HEK293T (cell line): ENCODE data around the gene LRRC57.
A peak's percentile ranks its signal among the peaks of the same experiment; 100 is the strongest.

Source experiments
- CTCF ChIA-PET: fragments of 350-600 bp; formaldehyde crosslinking; extraction: SDS; loops from one replicate; lab custom pipeline; 2021; ENCODE audit warnings: antibody characterized with exemption, inconsistent platforms; lab: Yijun Ruan, JAX
- POLR2A ChIA-PET: fragments of 350-600 bp; formaldehyde crosslinking; extraction: SDS; loops from one replicate; lab custom pipeline; 2020; ENCODE audit warnings: antibody characterized with exemption, inconsistent platforms; lab: Yijun Ruan, JAX
- DNase-seq: peaks from one replicate; pipeline ENCODE4 v3.0.0; 2012; ENCODE audit warnings: mixed read lengths; ENCODE audit errors: extremely low spot score
- ARNT ChIP-seq: fragments of 450-650 bp; IDR thresholded peaks from 2 replicates; pipeline ENCODE4 v1.6.1; 2017; ENCODE audit warnings: mild to moderate bottlenecking
- BHLHE40 ChIP-seq: fragments of 450-650 bp; IDR thresholded peaks from 2 replicates; pipeline ENCODE4 v1.6.1; 2016; ENCODE audit warnings: mild to moderate bottlenecking, moderate library complexity, borderline replicate concordance
- CTBP1 ChIP-seq: fragments of 450-650 bp; IDR thresholded peaks from 2 replicates; pipeline ENCODE4 v1.6.1; 2016; ENCODE audit warnings: borderline replicate concordance
- ELF4 ChIP-seq: fragments of 450-650 bp; IDR thresholded peaks from 2 replicates; pipeline ENCODE4 v1.6.1; 2017; ENCODE audit warnings: antibody characterized with exemption
- FOXA1 ChIP-seq: fragments of 450-650 bp; IDR thresholded peaks from 2 replicates; pipeline ENCODE4 v1.6.1; 2016; ENCODE audit warnings: mild to moderate bottlenecking
- FOXK2 ChIP-seq: fragments of 450-650 bp; IDR thresholded peaks from 2 replicates; pipeline ENCODE4 v1.6.1; 2016; ENCODE audit warnings: mild to moderate bottlenecking
- FOXM1 ChIP-seq: fragments of 450-650 bp; IDR thresholded peaks from 2 replicates; pipeline ENCODE4 v1.6.1; 2017; ENCODE audit warnings: mild to moderate bottlenecking, borderline replicate concordance
- HDGF ChIP-seq: fragments of 450-650 bp; IDR thresholded peaks from 2 replicates; pipeline ENCODE4 v1.6.1; 2017; ENCODE audit warnings: antibody characterized with exemption, borderline replicate concordance
- L3MBTL2 ChIP-seq: fragments of 450-650 bp; conservative IDR thresholded peaks from 2 replicates; pipeline ENCODE4 v1.6.1; 2016; ENCODE audit warnings: mild to moderate bottlenecking
- LEF1 ChIP-seq: fragments of 450-650 bp; IDR thresholded peaks from 2 replicates; pipeline ENCODE4 v1.6.1; 2017; ENCODE audit warnings: mild to moderate bottlenecking, borderline replicate concordance
- NFRKB ChIP-seq: fragments of 450-650 bp; IDR thresholded peaks from 2 replicates; pipeline ENCODE4 v1.6.1; 2016; ENCODE audit warnings: mild to moderate bottlenecking, moderate library complexity
- SP1 ChIP-seq: fragments of 450-650 bp; IDR thresholded peaks from 2 replicates; pipeline ENCODE4 v1.6.1; 2017
- SUZ12 ChIP-seq: fragments of 450-650 bp; IDR thresholded peaks from 2 replicates; pipeline ENCODE4 v1.6.1; 2016; ENCODE audit warnings: mild to moderate bottlenecking
- TARDBP ChIP-seq: fragments of 450-650 bp; IDR thresholded peaks from 2 replicates; pipeline ENCODE4 v1.6.1; 2016
- ZNF384 ChIP-seq: fragments of 450-650 bp; IDR thresholded peaks from 2 replicates; pipeline ENCODE4 v1.6.1; 2016
- TF ChIP-seq, protein P1 (sequence below): fragments of 450-650 bp; IDR thresholded peaks from 2 replicates; pipeline ENCODE4 v1.6.1; 2016

LRRC57 gene

DNA sequence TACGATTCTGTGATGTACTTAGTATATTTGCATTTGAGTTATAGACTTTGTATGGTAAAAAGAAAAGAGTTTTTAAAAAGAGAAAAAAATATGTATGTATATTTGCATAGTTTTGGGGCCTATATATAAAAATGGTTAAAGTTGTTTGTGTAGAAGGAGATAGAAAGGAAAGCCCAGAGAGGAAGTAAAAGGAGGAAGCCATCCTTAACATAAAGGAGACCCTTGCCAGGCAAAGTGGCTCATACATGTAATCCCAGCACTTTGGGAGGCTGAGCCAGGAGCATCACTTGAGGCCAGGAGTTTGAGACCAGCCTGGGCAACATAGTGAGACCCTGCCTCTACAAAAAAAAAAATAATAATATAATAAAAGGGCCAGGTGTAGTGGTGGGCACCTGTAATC lies 44.8 kb downstream of the LRRC57 start:
- TF ChIP-seq FOXK2 (no peak), CTBP1 (no peak), L3MBTL2 (no peak), ZNF384 (no peak), NFRKB (no peak), TARDBP (no peak), ELF4 (no peak), SP1 (no peak), FOXM1 (no peak), SUZ12 (no peak), FOXA1 (no peak), ARNT (no peak), BHLHE40 (no peak), HDGF (no peak), LEF1 (no peak)
- TF ChIP-seq, protein P1, sequence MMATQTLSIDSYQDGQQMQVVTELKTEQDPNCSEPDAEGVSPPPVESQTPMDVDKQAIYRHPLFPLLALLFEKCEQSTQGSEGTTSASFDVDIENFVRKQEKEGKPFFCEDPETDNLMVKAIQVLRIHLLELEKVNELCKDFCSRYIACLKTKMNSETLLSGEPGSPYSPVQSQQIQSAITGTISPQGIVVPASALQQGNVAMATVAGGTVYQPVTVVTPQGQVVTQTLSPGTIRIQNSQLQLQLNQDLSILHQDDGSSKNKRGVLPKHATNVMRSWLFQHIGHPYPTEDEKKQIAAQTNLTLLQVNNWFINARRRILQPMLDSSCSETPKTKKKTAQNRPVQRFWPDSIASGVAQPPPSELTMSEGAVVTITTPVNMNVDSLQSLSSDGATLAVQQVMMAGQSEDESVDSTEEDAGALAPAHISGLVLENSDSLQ, result no peak
- POLR2A ChIA-PET, result no interaction called here
- DNase-seq, result no peak
- CTCF ChIA-PET, result no interaction called here

- no peak for TF ChIP-seq FOXK2
- no peak for TF ChIP-seq LEF1
- no peak for TF ChIP-seq SP1
- TF ChIP-seq ZNF384, result no peak
- no peak for TF ChIP-seq NFRKB
- TF ChIP-seq FOXA1, result no peak
- TF ChIP-seq, protein P1, result no peak
- no peak for TF ChIP-seq ELF4
- TF ChIP-seq ARNT, result no peak
- no peak for TF ChIP-seq SUZ12
- no peak for TF ChIP-seq L3MBTL2
- no peak for TF ChIP-seq TARDBP
- POLR2A ChIA-PET, result no interaction called here
- CTCF ChIA-PET, result no interaction called here
- no peak for DNase-seq
Measured at GRCh38 chr15:42502477-42502876, 46.1 kb downstream of the LRRC57 start.

DNA sequence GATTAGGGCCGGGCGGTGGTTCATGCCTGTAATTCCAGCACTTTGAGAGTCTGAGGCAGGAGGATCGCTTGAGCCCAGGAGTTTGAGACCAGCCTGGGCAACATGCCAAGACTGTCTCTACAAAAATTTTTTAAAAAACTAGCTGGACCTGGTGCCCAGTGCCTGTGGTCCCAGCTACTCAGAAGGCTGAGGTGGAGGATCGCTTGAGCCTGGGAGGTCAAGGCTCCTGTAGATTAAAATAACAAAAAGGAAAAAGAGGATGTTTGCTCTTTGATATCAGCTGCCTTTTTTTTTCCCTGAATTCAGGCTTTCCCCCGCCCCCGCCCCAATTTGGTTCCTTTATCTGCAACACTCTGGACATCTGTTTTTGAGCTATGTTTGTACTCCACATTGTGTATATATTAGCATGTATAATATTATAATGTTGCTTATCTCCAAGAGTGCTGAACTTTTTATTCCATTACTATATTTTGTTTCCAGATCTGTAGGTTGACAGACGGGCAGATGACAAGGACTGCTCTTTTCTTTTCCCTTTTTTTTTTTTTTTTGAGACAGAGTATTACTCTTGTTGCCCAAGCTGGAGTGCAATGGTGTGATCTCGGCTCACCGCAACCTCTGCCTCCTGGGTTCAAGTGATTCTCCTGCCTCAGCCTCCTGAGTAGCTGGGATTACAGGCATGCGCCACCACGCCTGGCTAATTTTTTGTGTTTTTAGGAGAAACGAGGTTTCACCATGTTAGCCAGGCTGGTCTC lies 48.6 kb downstream of the LRRC57 start:
- no peak for DNase-seq
- ChIA-PET CTCF (no interaction called here), POLR2A (interaction anchor here (1.6 to 2.3 kb wide), 2 partner anchors 9 to 48 kb away, joined by 6 to 10 read pairs; partner anchors contain the start of genes HAUS2, LRRC57 and ZNF106)
- TF ChIP-seq, protein P1, result no peak

DNA sequence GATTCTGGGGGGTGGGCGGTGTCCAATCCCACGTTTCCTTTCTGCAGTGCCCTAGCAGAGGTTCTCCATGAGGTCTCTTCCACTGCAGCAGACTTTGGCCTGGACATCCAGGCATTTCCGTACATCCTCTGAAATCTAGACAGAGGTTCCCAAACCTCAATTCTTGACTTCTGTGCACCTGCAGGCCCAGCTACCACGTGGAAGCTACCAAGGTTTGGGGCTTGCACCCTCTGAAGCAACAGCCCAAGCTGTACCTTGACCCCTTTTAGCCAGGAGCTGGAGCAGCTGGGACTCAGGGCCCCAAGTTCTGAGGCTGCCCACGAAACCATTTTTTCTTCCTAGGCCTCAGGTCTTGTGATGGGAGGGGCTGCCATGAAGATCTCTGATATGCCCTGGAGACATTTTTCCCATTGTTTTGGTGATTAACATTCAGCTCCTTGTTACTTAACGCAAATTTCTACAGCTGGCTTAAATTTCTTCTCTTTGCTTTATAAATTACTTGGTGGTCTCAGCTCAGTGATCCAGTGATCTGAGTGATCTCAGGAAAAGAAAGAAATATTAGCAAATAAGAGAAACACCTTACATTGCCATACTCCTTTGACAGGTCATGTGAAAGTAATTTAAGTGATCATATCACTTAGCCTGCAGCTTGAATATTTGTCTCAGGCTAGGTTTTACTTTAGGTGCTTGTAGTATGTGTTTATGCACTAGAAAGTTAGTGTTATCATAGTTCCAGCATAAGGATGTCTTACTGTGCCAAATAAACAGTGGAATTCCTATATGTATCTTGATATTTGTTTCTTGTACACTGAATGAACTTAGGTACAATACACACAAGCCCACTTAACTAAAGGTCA lies 50.2 kb downstream of the LRRC57 start:
- no peak for DNase-seq
- POLR2A ChIA-PET, result interaction anchor here (0.6 to 2.3 kb wide), 3 partner anchors 8 to 77 kb away, joined by 3 to 10 read pairs (median 3); partner anchors contain the start of genes STARD9 and ZNF106
- CTCF ChIA-PET, result no interaction called here
- TF ChIP-seq TARDBP (no peak), ZNF384 (no peak), LEF1 (no peak), ELF4 (no peak), FOXM1 (no peak), CTBP1 (no peak), BHLHE40 (no peak), FOXA1 (no peak), L3MBTL2 (no peak), SUZ12 (no peak)
- TF ChIP-seq, protein P1, result no peak

GRCh38 chr15:42495361-42496212 lies 53.0 kb downstream of the LRRC57 start, which contains the start of gene SNAP23:
Gene SNAP23, plus strand, starts transcription at chr15:42495634. Its CDS starts 16,213 bp downstream, at chr15:42511847.
- CTCF ChIA-PET, result no interaction called here
- TF ChIP-seq FOXK2, result no peak
- TF ChIP-seq ZNF384, result no peak
- TF ChIP-seq L3MBTL2, result peak; percentile 38; the same call in 1 of the 2 replicates
- TF ChIP-seq SUZ12, result no peak
- no peak for TF ChIP-seq LEF1
- POLR2A ChIA-PET, result interaction anchor here (0.7 to 2.0 kb wide), 6 partner anchors 9 to 86 kb away, joined by 3 to 11 read pairs (median 4); partner anchors contain the start of genes HAUS2 and LRRC57
- DNase-seq, result peak; percentile 80
